A673 (cell line): ENCODE results near the gene OSBP2.

Experiments used
- EZH2 ChIP-seq: fragments of 200-600 bp; sonication (generic); IDR thresholded peaks from 2 replicates; pipeline ENCODE4 v1.6.1; 2017; ENCODE audit warnings: borderline replicate concordance, low read depth, mild to moderate bottlenecking, mixed read lengths, antibody characterized with exemption, low read length; ENCODE audit not compliant: poor library complexity, severe bottlenecking
- TF ChIP-seq, protein P1 (sequence below): fragments of 300-800, 200-600 bp; sonication (generic); conservative IDR thresholded peaks from 2 replicates; pipeline ENCODE4 v1.5.1; 2017; ENCODE audit warnings: low read depth, mild to moderate bottlenecking, antibody characterized with exemption, low read length, moderate library complexity, mixed read lengths

DNA sequence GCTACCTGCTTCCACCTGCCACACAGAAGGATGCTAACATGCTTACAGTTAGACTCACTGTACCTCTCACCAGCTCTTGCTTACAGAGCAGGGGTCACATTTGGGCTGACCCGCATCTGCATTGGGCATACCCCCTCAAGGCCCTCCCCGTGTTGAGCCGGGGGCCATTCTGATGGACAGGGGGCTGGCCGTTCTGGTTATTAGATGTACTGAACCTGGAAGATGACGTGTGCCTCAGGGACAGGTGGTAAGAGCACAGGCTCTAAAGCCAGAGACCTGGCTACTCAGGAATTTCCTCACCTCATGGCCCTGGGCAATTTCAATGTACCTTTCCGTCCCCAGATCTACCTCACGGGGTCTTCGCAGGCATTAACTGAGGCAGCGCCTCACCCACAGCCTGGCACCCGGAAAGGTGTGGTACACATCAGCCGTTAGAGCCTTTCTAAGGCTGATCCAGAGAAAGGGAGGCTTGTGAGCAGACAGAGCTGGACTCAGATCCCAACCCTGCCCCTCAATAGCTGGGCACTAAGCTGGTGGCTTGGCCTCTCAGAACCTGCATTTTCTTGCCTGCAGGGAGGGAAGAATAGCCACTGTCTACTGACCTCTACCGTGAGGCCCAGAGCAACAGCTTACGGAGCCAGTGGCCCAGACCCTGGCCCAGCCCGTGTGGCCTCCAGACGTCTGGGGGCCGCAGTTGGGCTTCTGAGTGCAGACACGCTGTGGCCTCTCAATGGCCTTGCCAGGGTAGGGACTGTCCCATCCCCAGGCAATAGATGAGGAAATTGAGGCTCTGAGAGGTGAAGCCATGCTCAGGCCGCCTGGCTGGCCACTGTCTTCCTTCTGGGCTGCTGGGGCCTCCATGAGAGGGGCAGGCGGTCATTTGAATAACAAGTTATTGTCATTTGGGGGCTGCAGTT is 173.3 kb downstream of the OSBP2 start:
- TF ChIP-seq, protein P1, sequence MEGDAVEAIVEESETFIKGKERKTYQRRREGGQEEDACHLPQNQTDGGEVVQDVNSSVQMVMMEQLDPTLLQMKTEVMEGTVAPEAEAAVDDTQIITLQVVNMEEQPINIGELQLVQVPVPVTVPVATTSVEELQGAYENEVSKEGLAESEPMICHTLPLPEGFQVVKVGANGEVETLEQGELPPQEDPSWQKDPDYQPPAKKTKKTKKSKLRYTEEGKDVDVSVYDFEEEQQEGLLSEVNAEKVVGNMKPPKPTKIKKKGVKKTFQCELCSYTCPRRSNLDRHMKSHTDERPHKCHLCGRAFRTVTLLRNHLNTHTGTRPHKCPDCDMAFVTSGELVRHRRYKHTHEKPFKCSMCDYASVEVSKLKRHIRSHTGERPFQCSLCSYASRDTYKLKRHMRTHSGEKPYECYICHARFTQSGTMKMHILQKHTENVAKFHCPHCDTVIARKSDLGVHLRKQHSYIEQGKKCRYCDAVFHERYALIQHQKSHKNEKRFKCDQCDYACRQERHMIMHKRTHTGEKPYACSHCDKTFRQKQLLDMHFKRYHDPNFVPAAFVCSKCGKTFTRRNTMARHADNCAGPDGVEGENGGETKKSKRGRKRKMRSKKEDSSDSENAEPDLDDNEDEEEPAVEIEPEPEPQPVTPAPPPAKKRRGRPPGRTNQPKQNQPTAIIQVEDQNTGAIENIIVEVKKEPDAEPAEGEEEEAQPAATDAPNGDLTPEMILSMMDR, result no peak
- TF ChIP-seq EZH2, result no peak
